Measurements from ENCODE around the gene LPP.

- no peak for TF ChIP-seq CTCF (IDR thresholded peaks at IDR 0.05; ENCODE audit: low read depth, low read length, poor library complexity, severe bottlenecking)
- TF ChIP-seq EZH2phosphoT487 (IDR thresholded peaks at IDR 0.05; ENCODE audit: borderline replicate concordance, low read length), result no peak
Observed at GRCh38 chr3:188764609-188765008, 610.7 kb downstream of the LPP start.
